PFSK-1 (cell line): Measurements from ENCODE around the gene KRT33A.
"Not testable (repeated sequence)": the region's sequence is repeated elsewhere in the genome, so short reads cannot be mapped to it uniquely, and the experiment has no call there.

Source experiments
- FOXP2 ChIP-seq: optimal IDR thresholded peaks from 2 replicates; pipeline ENCODE3; 2011; ENCODE audit warnings: borderline replicate concordance, control low read depth, inconsistent platforms; ENCODE audit not compliant: insufficient read depth; ENCODE audit errors: extremely low read length, extremely low read depth
- POLR2AphosphoS5 ChIP-seq: IDR thresholded peaks from 2 replicates; pipeline ENCODE4 v1.6.1; 2012; ENCODE audit warnings: low read depth, mild to moderate bottlenecking, control low read depth, low read length, moderate library complexity
- REST ChIP-seq, 2 experiments: IDR thresholded peaks; 2 replicates each; pipeline versions ENCODE4 v1.6.1 to v1.8.0; 2011 to 2012; ENCODE audit warnings: low read depth in 2 of 2, low read length in 2 of 2, control low read depth in 1 of 2, inconsistent platforms in 1 of 2, mild to moderate bottlenecking in 1 of 2, moderate library complexity in 1 of 2; ENCODE audit not compliant: insufficient read depth in 1 of 2
- SIN3A ChIP-seq: IDR thresholded peaks from 2 replicates; pipeline ENCODE4 v1.6.1; 2012; ENCODE audit warnings: mild to moderate bottlenecking, low read length, moderate library complexity, borderline replicate concordance; ENCODE audit not compliant: insufficient read depth
- TAF1 ChIP-seq: IDR thresholded peaks from 2 replicates; pipeline ENCODE4 v1.6.1; 2012; ENCODE audit warnings: low read length, control low read depth, borderline replicate concordance; ENCODE audit not compliant: insufficient read depth

The KRT33A gene

GRCh38 chr17:41381943-41382342 lies 31.3 kb upstream of the KRT33A start, which contains the start of gene KRT34:
TSS of gene KRT34 (minus strand) at chr17:41382306. CDS start at chr17:41382246, 60 bp downstream.
- not testable (repeated sequence) for TF ChIP-seq REST (IDR thresholded peaks at IDR 0.05; ENCODE audit: insufficient read depth in 1 of 2, low read depth in 2 of 2, low read length in 2 of 2); FOXP2; POLR2AphosphoS5

- no peak for TF ChIP-seq SIN3A
- no peak for TF ChIP-seq POLR2AphosphoS5
- TF ChIP-seq FOXP2: no peak
- no peak for TF ChIP-seq TAF1
- no peak for TF ChIP-seq REST (IDR thresholded peaks at IDR 0.05; ENCODE audit: insufficient read depth in 1 of 2, low read depth in 2 of 2, low read length in 2 of 2)
Measured at GRCh38 chr17:41377546-41377945, 26.9 kb upstream of the KRT33A start.

- TF ChIP-seq POLR2AphosphoS5 (no peak), REST (IDR thresholded peaks at IDR 0.05; ENCODE audit: insufficient read depth in 1 of 2, low read depth in 2 of 2, low read length in 2 of 2) (no peak), FOXP2 (no peak), TAF1 (no peak), SIN3A (no peak)
Measured at GRCh38 chr17:41369713-41370112, 19.1 kb upstream of the KRT33A start, which contains the start of gene KRT33B. TSS of gene KRT33B (minus strand) at chr17:41369813. CDS start at chr17:41369750, 63 bp downstream.

- TF ChIP-seq REST (IDR thresholded peaks at IDR 0.05; ENCODE audit: insufficient read depth in 1 of 2, low read depth in 2 of 2, low read length in 2 of 2) (no peak), POLR2AphosphoS5 (no peak), FOXP2 (no peak), TAF1 (no peak), SIN3A (no peak)
Measured at GRCh38 chr17:41369023-41369422, 18.4 kb upstream of the KRT33A start.
